Fibroblast of the aortic adventitia (primary cell): ENCODE data around the gene CTNNA3. TPM values are rescaled to one million over a fixed set of nuclear protein-coding genes. Genes with fewer than 3 reads are reported as not detected.

ENCODE experiments used
- DNase-seq: peaks from one replicate; pipeline ENCODE4 v3.0.0-alpha.2; 2010; ENCODE audit warnings: low read depth
- H3K4me3 ChIP-seq: 2 replicates; pipeline ENCODE4 v1.5.1; 2011; ENCODE audit warnings: low read depth, mild to moderate bottlenecking, control low read depth, low read length, moderate library complexity
- CTCF ChIP-seq: IDR thresholded peaks from 2 replicates; pipeline ENCODE4 v1.5.1; 2011; ENCODE audit warnings: mild to moderate bottlenecking, low read length, control low read depth, inconsistent platforms; ENCODE audit not compliant: insufficient read depth
- total RNA-seq: library from RNA; depleted of rRNA; stranded (reverse); fragments of >200 nt; gene quantifications from 2 replicates; pipeline ENCODE4 v1.2.3, GENCODE V29; 2012; ENCODE audit warnings: low replicate concordance

CTNNA3 gene
- total RNA-seq, 1 donor: not detected

- H3K4me3 ChIP-seq: no peak overlapping the region
- TF ChIP-seq CTCF: no peak
- DNase-seq: no peak
Observed at GRCh38 chr10:66832781-66833422, 863.1 kb downstream of the CTNNA3 start.

GRCh38 chr10:66828957-66829356, 867.0 kb downstream of the CTNNA3 start:
- H3K4me3 ChIP-seq: no peak overlapping the region
- TF ChIP-seq CTCF: no peak
- peak; percentile 8 for DNase-seq

- peak; percentile 65 for DNase-seq
- no peak overlapping the region for H3K4me3 ChIP-seq
Observed at GRCh38 chr10:66827353-66827752, 868.6 kb downstream of the CTNNA3 start.

GRCh38 chr10:66823301-66823700, 872.7 kb downstream of the CTNNA3 start:
- TF ChIP-seq CTCF: no peak
- no peak for DNase-seq
- no peak overlapping the region for H3K4me3 ChIP-seq

More at GRCh38 chr10:66827353-66827752, 868.6 kb downstream of the CTNNA3 start:
- TF ChIP-seq CTCF: no peak

- no peak for DNase-seq
- no peak for TF ChIP-seq CTCF
- no peak overlapping the region for H3K4me3 ChIP-seq
Observed at GRCh38 chr10:66822801-66823200, 873.2 kb downstream of the CTNNA3 start.

- peak; percentile 13 for DNase-seq
- H3K4me3 ChIP-seq: no peak overlapping the region
- no peak for TF ChIP-seq CTCF
Observed at GRCh38 chr10:66819691-66820090, 876.3 kb downstream of the CTNNA3 start.

- TF ChIP-seq CTCF: no peak
- no peak for DNase-seq
- H3K4me3 ChIP-seq: no peak overlapping the region
Observed at GRCh38 chr10:66813122-66813521, 882.9 kb downstream of the CTNNA3 start.
